Stimulated activated CD8-positive, alpha-beta memory T cell treated with anti-CD3 and anti-CD28 coated beads, Interleukin-4, amount 100 ng/mL, for 48 hours (primary cell): ENCODE measurements around the gene KCNIP4.

ENCODE experiments used
- DNase-seq: peaks from one replicate; pipeline ENCODE4 v3.0.0-alpha.2; 2020

KCNIP4 gene

GRCh38 chr4:21304540-21304887 lies 644.1 kb downstream of the KCNIP4 start:
- DNase-seq = no peak

GRCh38 chr4:21290562-21290961 lies 658.0 kb downstream of the KCNIP4 start:
- DNase-seq = no peak

GRCh38 chr4:21276046-21276445 lies 672.5 kb downstream of the KCNIP4 start:
- DNase-seq = no peak

GRCh38 chr4:21271439-21272052 lies 677.0 kb downstream of the KCNIP4 start:
- no peak for DNase-seq

- DNase-seq = no peak
These were observed 700.2 kb downstream of the KCNIP4 start for GRCh38 chr4:21248331-21248730.

GRCh38 chr4:21242163-21242562 lies 706.4 kb downstream of the KCNIP4 start:
- DNase-seq = no peak

GRCh38 chr4:21226637-21227538 lies 721.7 kb downstream of the KCNIP4 start:
- DNase-seq = no peak

- DNase-seq = no peak
These were observed 736.7 kb downstream of the KCNIP4 start for GRCh38 chr4:21211846-21212245.

GRCh38 chr4:21209860-21210259 lies 738.7 kb downstream of the KCNIP4 start:
- DNase-seq = no peak

GRCh38 chr4:21205821-21206531 lies 742.6 kb downstream of the KCNIP4 start:
- DNase-seq = no peak

- DNase-seq = no peak
These were observed 745.2 kb downstream of the KCNIP4 start for GRCh38 chr4:21203416-21203815.

GRCh38 chr4:21202959-21203358 lies 745.6 kb downstream of the KCNIP4 start:
- no peak for DNase-seq

- no peak for DNase-seq
These were observed 749.9 kb downstream of the KCNIP4 start for GRCh38 chr4:21198683-21199082.

- no peak for DNase-seq
These were observed 752.9 kb downstream of the KCNIP4 start for GRCh38 chr4:21195682-21196081.

GRCh38 chr4:21192367-21192766 lies 756.2 kb downstream of the KCNIP4 start:
- no peak for DNase-seq

- DNase-seq = no peak
These were observed 757.3 kb downstream of the KCNIP4 start for GRCh38 chr4:21191317-21191716.

- DNase-seq = no peak
These were observed 763.8 kb downstream of the KCNIP4 start for GRCh38 chr4:21184788-21185187.

GRCh38 chr4:21181716-21182115 lies 766.9 kb downstream of the KCNIP4 start:
- no peak for DNase-seq

GRCh38 chr4:21177871-21178270 lies 770.7 kb downstream of the KCNIP4 start:
- DNase-seq = no peak

- no peak for DNase-seq
These were observed 771.5 kb downstream of the KCNIP4 start for GRCh38 chr4:21177092-21177491.

- DNase-seq = no peak
These were observed 780.9 kb downstream of the KCNIP4 start for GRCh38 chr4:21167711-21168110.

GRCh38 chr4:21155367-21155766 lies 793.2 kb downstream of the KCNIP4 start:
- no peak for DNase-seq

- no peak for DNase-seq
These were observed 809.2 kb downstream of the KCNIP4 start for GRCh38 chr4:21139327-21139726.
